H9 (cell line): ENCODE data around the gene NDNF. TPM values are rescaled to one million over a fixed set of nuclear protein-coding genes. Genes with fewer than 3 reads are reported as not detected.

Experiments used
- DNase-seq: peaks from one replicate; pipeline ENCODE4 v3.0.0-alpha.2; 2017
- H2AFZ ChIP-seq: one replicate; pipeline ENCODE4 v1.6.1; 2013; ENCODE audit warnings: mild to moderate bottlenecking, low read length, control low read depth, moderate library complexity
- H2AK5ac ChIP-seq: 2 replicates; pipeline ENCODE4 v1.6.1; 2013; ENCODE audit warnings: low read length, control low read depth, mixed read lengths; ENCODE audit not compliant: insufficient read length
- H2BK120ac ChIP-seq: one replicate; pipeline ENCODE4 v1.6.1; 2013; ENCODE audit warnings: low read depth, mild to moderate bottlenecking, low read length, control low read depth, inconsistent platforms; ENCODE audit not compliant: poor library complexity, severe bottlenecking
- H2BK12ac ChIP-seq: 2 replicates; pipeline ENCODE4 v1.6.1; 2013; ENCODE audit warnings: low read length, control low read depth, mixed read lengths, low read depth; ENCODE audit not compliant: insufficient read length
- H2BK15ac ChIP-seq: 2 replicates; pipeline ENCODE4 v1.6.1; 2013; ENCODE audit warnings: low read depth, low read length, control low read depth
- H2BK20ac ChIP-seq: one replicate; pipeline ENCODE4 v1.6.1; 2013; ENCODE audit warnings: low read depth, mild to moderate bottlenecking, low read length, control low read depth, inconsistent platforms; ENCODE audit not compliant: poor library complexity, severe bottlenecking
- H2BK5ac ChIP-seq: 2 replicates; pipeline ENCODE4 v1.6.1; 2013; ENCODE audit warnings: low read length, control low read depth, mixed read lengths; ENCODE audit not compliant: insufficient read length
- H3K14ac ChIP-seq: 2 replicates; pipeline ENCODE4 v1.6.1; 2013; ENCODE audit warnings: low read length, control low read depth; ENCODE audit not compliant: insufficient read depth
- H3K18ac ChIP-seq: 2 replicates; pipeline ENCODE4 v1.6.1; 2013; ENCODE audit warnings: low read depth, mild to moderate bottlenecking, mixed read lengths, low read length, control low read depth; ENCODE audit not compliant: insufficient read length
- H3K23ac ChIP-seq: 2 replicates; pipeline ENCODE4 v1.6.1; 2013; ENCODE audit warnings: low read length, control low read depth, mixed read lengths, low read depth; ENCODE audit not compliant: insufficient read length
- H3K23me2 ChIP-seq: 2 replicates; pipeline ENCODE4 v1.6.1; 2013; ENCODE audit warnings: low read depth, mild to moderate bottlenecking, mixed read lengths, low read length, control low read depth; ENCODE audit not compliant: insufficient read length, poor library complexity, severe bottlenecking
- H3K27ac ChIP-seq: 2 replicates; pipeline ENCODE4 v1.5.1; 2013; ENCODE audit warnings: low read length, control low read depth, mixed read lengths, low read depth; ENCODE audit not compliant: insufficient read length
- H3K27me3 ChIP-seq: 2 replicates; pipeline ENCODE4 v1.6.1; 2013; ENCODE audit warnings: low read length, control low read depth, inconsistent platforms; ENCODE audit not compliant: insufficient read depth
- H3K4ac ChIP-seq: 2 replicates; pipeline ENCODE4 v1.6.1; 2013; ENCODE audit warnings: low read depth, mild to moderate bottlenecking, control low read depth, inconsistent platforms, low read length, moderate library complexity
- H3K4me1 ChIP-seq: 2 replicates; pipeline ENCODE4 v1.6.1; 2013; ENCODE audit warnings: low read length, control low read depth, inconsistent platforms; ENCODE audit not compliant: insufficient read depth
- H3K4me2 ChIP-seq: 2 replicates; pipeline ENCODE4 v1.6.1; 2013; ENCODE audit warnings: low read length, control low read depth, mixed read lengths; ENCODE audit not compliant: insufficient read length, insufficient read depth
- H3K56ac ChIP-seq: 2 replicates; pipeline ENCODE4 v1.6.1; 2013; ENCODE audit warnings: low read depth, mild to moderate bottlenecking, mixed read lengths, low read length, control low read depth; ENCODE audit not compliant: insufficient read length
- H3K79me1 ChIP-seq: 2 replicates; pipeline ENCODE4 v1.6.1; 2013; ENCODE audit warnings: low read depth, mild to moderate bottlenecking, moderate library complexity, low read length, control low read depth, inconsistent platforms; ENCODE audit not compliant: insufficient read depth, poor library complexity, severe bottlenecking
- H3K79me2 ChIP-seq: 2 replicates; pipeline ENCODE4 v1.6.1; 2013; ENCODE audit warnings: low read length, control low read depth, inconsistent platforms; ENCODE audit not compliant: insufficient read depth
- H3K9ac ChIP-seq: 2 replicates; pipeline ENCODE4 v1.6.1; 2013; ENCODE audit warnings: low read length, control low read depth, mixed read lengths; ENCODE audit not compliant: insufficient read length; ENCODE audit errors: extremely low read depth
- H3K9me3 ChIP-seq: one replicate; pipeline ENCODE4 v1.6.1; 2013; ENCODE audit warnings: low read depth, low read length, inconsistent platforms; ENCODE audit not compliant: control insufficient read depth
- H3T11ph ChIP-seq: one replicate; pipeline ENCODE4 v1.6.1; 2013; ENCODE audit warnings: mild to moderate bottlenecking, low read length, control low read depth, inconsistent platforms
- H4K20me1 ChIP-seq: one replicate; pipeline ENCODE4 v1.6.1; 2013; ENCODE audit not compliant: control insufficient read depth, insufficient read length, insufficient read depth
- H4K5ac ChIP-seq: 2 replicates; pipeline ENCODE4 v1.6.1; 2013; ENCODE audit warnings: low read depth, mild to moderate bottlenecking, mixed read lengths, low read length, control low read depth; ENCODE audit not compliant: insufficient read length
- H4K8ac ChIP-seq: replicated peaks from 2 replicates; pipeline ENCODE4 v1.6.1; 2013; ENCODE audit warnings: low read length, control low read depth, mixed read lengths, low read depth; ENCODE audit not compliant: insufficient read length
- H4K91ac ChIP-seq: 2 replicates; pipeline ENCODE4 v1.6.1; 2013; ENCODE audit warnings: low read depth, mild to moderate bottlenecking, moderate library complexity, mixed read lengths, low read length, control low read depth; ENCODE audit not compliant: insufficient read length
- H3K27ac Mint-ChIP-seq, 3 experiments: 2 replicates in 2 of 3; 3 replicates in 1 of 3; pipeline ENCODE4 v1.8.0; 2020 to 2021; ENCODE audit warnings: mixed read lengths in 3 of 3, mild to moderate bottlenecking in 1 of 3, moderate library complexity in 1 of 3
- H3K27me3 Mint-ChIP-seq: 2 replicates; pipeline ENCODE4 v1.8.0; 2021; ENCODE audit warnings: low read depth, mild to moderate bottlenecking, moderate library complexity, mixed read lengths
- H3K36me3 Mint-ChIP-seq, 3 experiments: 2 replicates in 2 of 3; 3 replicates in 1 of 3; pipeline ENCODE4 v1.8.0; 2020 to 2021; ENCODE audit warnings: low read depth in 3 of 3, mixed read lengths in 3 of 3; ENCODE audit not compliant: insufficient read depth in 1 of 3
- H3K4me1 Mint-ChIP-seq, 2 experiments: 2 replicates each; pipeline ENCODE4 v1.8.0; 2020; ENCODE audit warnings: mixed read lengths in 2 of 2
- H3K4me3 Mint-ChIP-seq, 2 experiments: 2 replicates in 1 of 2; 3 replicates in 1 of 2; pipeline ENCODE4 v1.8.0; 2020 to 2021; ENCODE audit warnings: mild to moderate bottlenecking in 2 of 2, mixed read lengths in 2 of 2, moderate library complexity in 1 of 2
- H3K9me3 Mint-ChIP-seq, 2 experiments: 2 replicates in 1 of 2; 3 replicates in 1 of 2; pipeline ENCODE4 v1.8.0; 2020; ENCODE audit warnings: mild to moderate bottlenecking in 2 of 2, mixed read lengths in 2 of 2, moderate library complexity in 1 of 2
- WGBS: extraction: QIAGEN DNeasy Blood & Tissue Kit; methylation state at CpG from one replicate; pipeline ENCODE4 v1.1.7; 2013; ENCODE audit warnings: missing lambda C conversion rate, low lambda C conversion rate, mixed read lengths; ENCODE audit not compliant: insufficient read length; ENCODE audit errors: extremely low coverage; 5-methylcytosine and 5-hydroxymethylcytosine counted together
- total RNA-seq: library from RNA; stranded (reverse); gene quantifications from 2 replicates; pipeline ENCODE4 v1.2.1, GENCODE V29; 2021
- TF ChIP-seq, protein P1 (sequence below): fragments of 200-600 bp; sonication (generic); conservative IDR thresholded peaks from 3 replicates; pipeline ENCODE4 v1.8.0; 2021; ENCODE audit warnings: antibody characterized with exemption, mild to moderate bottlenecking

The NDNF gene
- total RNA-seq, 1 experiment from 2014 or later: 0.17 TPM

DNA sequence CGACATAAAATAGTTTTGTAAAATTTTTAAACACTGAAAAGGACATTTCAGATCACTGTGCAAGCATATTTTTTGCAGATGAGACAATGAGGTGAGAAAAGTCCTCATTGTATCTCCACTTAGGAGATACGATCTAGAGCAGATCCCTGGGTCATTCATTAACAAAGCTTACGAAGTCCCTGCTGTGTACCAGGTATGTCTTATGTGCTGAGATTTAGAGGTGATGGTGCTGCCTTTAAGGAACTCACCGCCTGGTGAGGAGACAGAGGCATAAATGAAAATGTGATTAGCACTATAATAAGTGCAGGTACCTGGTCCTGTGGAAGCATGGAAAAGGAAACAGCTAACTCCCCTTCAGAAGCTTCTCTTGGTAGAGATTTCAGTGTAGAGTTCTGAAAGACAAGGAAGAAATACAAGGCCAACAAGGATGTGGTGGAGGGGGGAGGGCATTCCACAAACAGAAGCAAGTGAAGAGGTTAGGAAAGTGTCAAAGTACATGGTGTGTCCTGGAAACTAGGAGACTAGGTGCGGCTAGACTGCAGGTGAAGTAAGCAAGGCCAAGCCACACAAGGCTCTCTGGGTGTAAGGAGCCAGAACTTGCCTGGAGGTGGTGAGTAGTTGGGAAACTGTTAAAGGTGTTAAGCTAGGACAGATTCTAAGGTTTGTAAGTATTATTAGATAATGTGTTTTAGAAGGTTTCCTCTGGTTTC, 1.5 kb upstream of the NDNF start:
- H3K36me3 Mint-ChIP-seq: no peaks in the 10 kb centered on the region; a peak in 1 of 7 replicates
- peaks cover 12% of the 10 kb centered on the region for H3K23me2 ChIP-seq
- H3K18ac ChIP-seq: no peak overlapping the region
- TF ChIP-seq, protein P1, sequence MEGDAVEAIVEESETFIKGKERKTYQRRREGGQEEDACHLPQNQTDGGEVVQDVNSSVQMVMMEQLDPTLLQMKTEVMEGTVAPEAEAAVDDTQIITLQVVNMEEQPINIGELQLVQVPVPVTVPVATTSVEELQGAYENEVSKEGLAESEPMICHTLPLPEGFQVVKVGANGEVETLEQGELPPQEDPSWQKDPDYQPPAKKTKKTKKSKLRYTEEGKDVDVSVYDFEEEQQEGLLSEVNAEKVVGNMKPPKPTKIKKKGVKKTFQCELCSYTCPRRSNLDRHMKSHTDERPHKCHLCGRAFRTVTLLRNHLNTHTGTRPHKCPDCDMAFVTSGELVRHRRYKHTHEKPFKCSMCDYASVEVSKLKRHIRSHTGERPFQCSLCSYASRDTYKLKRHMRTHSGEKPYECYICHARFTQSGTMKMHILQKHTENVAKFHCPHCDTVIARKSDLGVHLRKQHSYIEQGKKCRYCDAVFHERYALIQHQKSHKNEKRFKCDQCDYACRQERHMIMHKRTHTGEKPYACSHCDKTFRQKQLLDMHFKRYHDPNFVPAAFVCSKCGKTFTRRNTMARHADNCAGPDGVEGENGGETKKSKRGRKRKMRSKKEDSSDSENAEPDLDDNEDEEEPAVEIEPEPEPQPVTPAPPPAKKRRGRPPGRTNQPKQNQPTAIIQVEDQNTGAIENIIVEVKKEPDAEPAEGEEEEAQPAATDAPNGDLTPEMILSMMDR: peak; percentile 47; the same call in 2 of the 3 replicates
- H3K27ac ChIP-seq: no peak overlapping the region
- H3T11ph ChIP-seq: no peak overlapping the region
- H3K27me3 ChIP-seq: peaks cover 4% of the 10 kb centered on the region; the same call in 1 of the 2 replicates
- no peaks in the 10 kb centered on the region for H3K9me3 ChIP-seq
- no peak overlapping the region for H4K8ac ChIP-seq
- no peaks in the 10 kb centered on the region; a peak in 1 of 5 replicates for H3K9me3 Mint-ChIP-seq
- H3K79me1 ChIP-seq: no peaks in the 10 kb centered on the region
- DNase-seq: no peak
- H2BK20ac ChIP-seq: no peak overlapping the region
- H3K4me1 Mint-ChIP-seq: peaks cover 30 to 32% of the 10 kb centered on the region in 2 experiments
- H2AK5ac ChIP-seq: no peak overlapping the region
- H3K4me3 Mint-ChIP-seq: peak overlapping the region in 1 of 2 experiments; percentile 64; a peak in 3 of 5 replicates
- no peak overlapping the region for H3K4me2 ChIP-seq
- H2AFZ ChIP-seq: no peak overlapping the region
- H2BK12ac ChIP-seq: no peak overlapping the region
- H4K91ac ChIP-seq: no peak overlapping the region
- H3K27me3 Mint-ChIP-seq: peaks cover 65% of the 10 kb centered on the region
- no peak overlapping the region for H4K5ac ChIP-seq
- H2BK5ac ChIP-seq: no peak overlapping the region
- H3K79me2 ChIP-seq: no peaks in the 10 kb centered on the region
- H2BK15ac ChIP-seq: no peak overlapping the region
- H3K9ac ChIP-seq: no peak overlapping the region
- no peak overlapping the region for H3K23ac ChIP-seq
- no peaks in the 10 kb centered on the region for H4K20me1 ChIP-seq
- H3K4me1 ChIP-seq: peaks cover 7% of the 10 kb centered on the region
- H3K4ac ChIP-seq: no peak overlapping the region
- H3K56ac ChIP-seq: no peak overlapping the region
- H3K14ac ChIP-seq: no peak overlapping the region
- H3K27ac Mint-ChIP-seq: no peak overlapping the region; a peak in 1 of 7 replicates
- no CpG with 5 or more reads among the region's 5 CpGs for WGBS
- H2BK120ac ChIP-seq: no peak overlapping the region
